H9 (cell line): ENCODE measurements around the gene MICALL1. TPM values are rescaled to one million over a fixed set of nuclear protein-coding genes. Genes with fewer than 3 reads are reported as not detected.

Experiments used
- DNase-seq: peaks from one replicate; pipeline ENCODE4 v3.0.0-alpha.2; 2017
- H2AFZ ChIP-seq: one replicate; pipeline ENCODE4 v1.6.1; 2013; ENCODE audit warnings: mild to moderate bottlenecking, low read length, control low read depth, moderate library complexity
- H2AK5ac ChIP-seq: 2 replicates; pipeline ENCODE4 v1.6.1; 2013; ENCODE audit warnings: low read length, control low read depth, mixed read lengths; ENCODE audit not compliant: insufficient read length
- H2BK120ac ChIP-seq: one replicate; pipeline ENCODE4 v1.6.1; 2013; ENCODE audit warnings: low read depth, mild to moderate bottlenecking, low read length, control low read depth, inconsistent platforms; ENCODE audit not compliant: poor library complexity, severe bottlenecking
- H2BK12ac ChIP-seq: 2 replicates; pipeline ENCODE4 v1.6.1; 2013; ENCODE audit warnings: low read length, control low read depth, mixed read lengths, low read depth; ENCODE audit not compliant: insufficient read length
- H2BK15ac ChIP-seq: 2 replicates; pipeline ENCODE4 v1.6.1; 2013; ENCODE audit warnings: low read depth, low read length, control low read depth
- H2BK20ac ChIP-seq: one replicate; pipeline ENCODE4 v1.6.1; 2013; ENCODE audit warnings: low read depth, mild to moderate bottlenecking, low read length, control low read depth, inconsistent platforms; ENCODE audit not compliant: poor library complexity, severe bottlenecking
- H2BK5ac ChIP-seq: 2 replicates; pipeline ENCODE4 v1.6.1; 2013; ENCODE audit warnings: low read length, control low read depth, mixed read lengths; ENCODE audit not compliant: insufficient read length
- H3K14ac ChIP-seq: 2 replicates; pipeline ENCODE4 v1.6.1; 2013; ENCODE audit warnings: low read length, control low read depth; ENCODE audit not compliant: insufficient read depth
- H3K18ac ChIP-seq: 2 replicates; pipeline ENCODE4 v1.6.1; 2013; ENCODE audit warnings: low read depth, mild to moderate bottlenecking, mixed read lengths, low read length, control low read depth; ENCODE audit not compliant: insufficient read length
- H3K23ac ChIP-seq: 2 replicates; pipeline ENCODE4 v1.6.1; 2013; ENCODE audit warnings: low read length, control low read depth, mixed read lengths, low read depth; ENCODE audit not compliant: insufficient read length
- H3K23me2 ChIP-seq: 2 replicates; pipeline ENCODE4 v1.6.1; 2013; ENCODE audit warnings: low read depth, mild to moderate bottlenecking, mixed read lengths, low read length, control low read depth; ENCODE audit not compliant: insufficient read length, poor library complexity, severe bottlenecking
- H3K27ac ChIP-seq: 2 replicates; pipeline ENCODE4 v1.5.1; 2013; ENCODE audit warnings: low read length, control low read depth, mixed read lengths, low read depth; ENCODE audit not compliant: insufficient read length
- H3K27me3 ChIP-seq: 2 replicates; pipeline ENCODE4 v1.6.1; 2013; ENCODE audit warnings: low read length, control low read depth, inconsistent platforms; ENCODE audit not compliant: insufficient read depth
- H3K4ac ChIP-seq: 2 replicates; pipeline ENCODE4 v1.6.1; 2013; ENCODE audit warnings: low read depth, mild to moderate bottlenecking, control low read depth, inconsistent platforms, low read length, moderate library complexity
- H3K4me1 ChIP-seq: 2 replicates; pipeline ENCODE4 v1.6.1; 2013; ENCODE audit warnings: low read length, control low read depth, inconsistent platforms; ENCODE audit not compliant: insufficient read depth
- H3K4me2 ChIP-seq: 2 replicates; pipeline ENCODE4 v1.6.1; 2013; ENCODE audit warnings: low read length, control low read depth, mixed read lengths; ENCODE audit not compliant: insufficient read length, insufficient read depth
- H3K56ac ChIP-seq: 2 replicates; pipeline ENCODE4 v1.6.1; 2013; ENCODE audit warnings: low read depth, mild to moderate bottlenecking, mixed read lengths, low read length, control low read depth; ENCODE audit not compliant: insufficient read length
- H3K79me1 ChIP-seq: 2 replicates; pipeline ENCODE4 v1.6.1; 2013; ENCODE audit warnings: low read depth, mild to moderate bottlenecking, moderate library complexity, low read length, control low read depth, inconsistent platforms; ENCODE audit not compliant: insufficient read depth, poor library complexity, severe bottlenecking
- H3K79me2 ChIP-seq: 2 replicates; pipeline ENCODE4 v1.6.1; 2013; ENCODE audit warnings: low read length, control low read depth, inconsistent platforms; ENCODE audit not compliant: insufficient read depth
- H3K9ac ChIP-seq: 2 replicates; pipeline ENCODE4 v1.6.1; 2013; ENCODE audit warnings: low read length, control low read depth, mixed read lengths; ENCODE audit not compliant: insufficient read length; ENCODE audit errors: extremely low read depth
- H3K9me3 ChIP-seq: one replicate; pipeline ENCODE4 v1.6.1; 2013; ENCODE audit warnings: low read depth, low read length, inconsistent platforms; ENCODE audit not compliant: control insufficient read depth
- H3T11ph ChIP-seq: one replicate; pipeline ENCODE4 v1.6.1; 2013; ENCODE audit warnings: mild to moderate bottlenecking, low read length, control low read depth, inconsistent platforms
- H4K20me1 ChIP-seq: one replicate; pipeline ENCODE4 v1.6.1; 2013; ENCODE audit not compliant: control insufficient read depth, insufficient read length, insufficient read depth
- H4K5ac ChIP-seq: 2 replicates; pipeline ENCODE4 v1.6.1; 2013; ENCODE audit warnings: low read depth, mild to moderate bottlenecking, mixed read lengths, low read length, control low read depth; ENCODE audit not compliant: insufficient read length
- H4K8ac ChIP-seq: replicated peaks from 2 replicates; pipeline ENCODE4 v1.6.1; 2013; ENCODE audit warnings: low read length, control low read depth, mixed read lengths, low read depth; ENCODE audit not compliant: insufficient read length
- H4K91ac ChIP-seq: 2 replicates; pipeline ENCODE4 v1.6.1; 2013; ENCODE audit warnings: low read depth, mild to moderate bottlenecking, moderate library complexity, mixed read lengths, low read length, control low read depth; ENCODE audit not compliant: insufficient read length
- H3K27ac Mint-ChIP-seq, 3 experiments: 2 replicates in 2 of 3; 3 replicates in 1 of 3; pipeline ENCODE4 v1.8.0; 2020 to 2021; ENCODE audit warnings: mixed read lengths in 3 of 3, mild to moderate bottlenecking in 1 of 3, moderate library complexity in 1 of 3
- H3K27me3 Mint-ChIP-seq: 2 replicates; pipeline ENCODE4 v1.8.0; 2021; ENCODE audit warnings: low read depth, mild to moderate bottlenecking, moderate library complexity, mixed read lengths
- H3K36me3 Mint-ChIP-seq, 3 experiments: 2 replicates in 2 of 3; 3 replicates in 1 of 3; pipeline ENCODE4 v1.8.0; 2020 to 2021; ENCODE audit warnings: low read depth in 3 of 3, mixed read lengths in 3 of 3; ENCODE audit not compliant: insufficient read depth in 1 of 3
- H3K4me1 Mint-ChIP-seq, 2 experiments: 2 replicates each; pipeline ENCODE4 v1.8.0; 2020; ENCODE audit warnings: mixed read lengths in 2 of 2
- H3K4me3 Mint-ChIP-seq, 2 experiments: 2 replicates in 1 of 2; 3 replicates in 1 of 2; pipeline ENCODE4 v1.8.0; 2020 to 2021; ENCODE audit warnings: mild to moderate bottlenecking in 2 of 2, mixed read lengths in 2 of 2, moderate library complexity in 1 of 2
- H3K9me3 Mint-ChIP-seq, 2 experiments: 2 replicates in 1 of 2; 3 replicates in 1 of 2; pipeline ENCODE4 v1.8.0; 2020; ENCODE audit warnings: mild to moderate bottlenecking in 2 of 2, mixed read lengths in 2 of 2, moderate library complexity in 1 of 2
- CTCF ChIP-seq: fragments of 200-600 bp; sonication (generic); conservative IDR thresholded peaks from 3 replicates; pipeline ENCODE4 v1.8.0; 2021; ENCODE audit warnings: antibody characterized with exemption, mild to moderate bottlenecking
- WGBS: extraction: QIAGEN DNeasy Blood & Tissue Kit; methylation state at CpG from one replicate; pipeline ENCODE4 v1.1.7; 2013; ENCODE audit warnings: missing lambda C conversion rate, low lambda C conversion rate, mixed read lengths; ENCODE audit not compliant: insufficient read length; ENCODE audit errors: extremely low coverage; 5-methylcytosine and 5-hydroxymethylcytosine counted together
- total RNA-seq: library from RNA; stranded (reverse); gene quantifications from 2 replicates; pipeline ENCODE4 v1.2.1, GENCODE V29; 2021

Gene MICALL1
- total RNA-seq, 1 experiment from 2014 or later, result 33.3 TPM

- H3K4me1 Mint-ChIP-seq, result peaks cover 27 to 44% of the 10 kb centered on the region in 2 experiments
- peaks cover 37% of the 10 kb centered on the region for H3K27me3 Mint-ChIP-seq
- no CpG with 5 or more reads among the region's 6 CpGs for WGBS
- Histone ChIP-seq H2AK5ac (no peak overlapping the region), H3T11ph (no peak overlapping the region), H3K79me2 (no peaks in the 10 kb centered on the region), H2BK20ac (no peak overlapping the region), H3K14ac (no peak overlapping the region), H3K4ac (no peak overlapping the region), H4K20me1 (peaks cover 5% of the 10 kb centered on the region), H3K27me3 (peaks cover 1% of the 10 kb centered on the region; the same call in 1 of the 2 replicates), H2BK12ac (no peak overlapping the region), H3K56ac (no peak overlapping the region), H3K9me3 (no peaks in the 10 kb centered on the region), H3K23me2 (peaks cover 12% of the 10 kb centered on the region), H3K4me1 (no peaks in the 10 kb centered on the region), H3K4me2 (no peak overlapping the region), H2BK120ac (no peak overlapping the region), H3K27ac (no peak overlapping the region), H2AFZ (no peak overlapping the region), H3K23ac (no peak overlapping the region), H4K91ac (no peak overlapping the region), H4K8ac (no peak overlapping the region), H2BK15ac (no peak overlapping the region), H3K18ac (no peak overlapping the region), H4K5ac (no peak overlapping the region), H3K9ac (no peak overlapping the region), H2BK5ac (no peak overlapping the region), H3K79me1 (no peaks in the 10 kb centered on the region)
- no peak for DNase-seq
- no peak for TF ChIP-seq CTCF
- H3K27ac Mint-ChIP-seq, result no peak overlapping the region
- H3K9me3 Mint-ChIP-seq, result no peaks in the 10 kb centered on the region
- H3K36me3 Mint-ChIP-seq, result peaks cover 0 to 13% (median 5%) of the 10 kb centered on the region in 3 experiments; a peak in 4 of 7 replicates
- no peak overlapping the region for H3K4me3 Mint-ChIP-seq
These were observed 75.3 kb downstream of the MICALL1 start for GRCh38 chr22:37981282-37982011.
